Heart right ventricle (tissue), 16 donors: ENCODE results near the gene OGFOD2. TPM values are rescaled to one million over a fixed set of nuclear protein-coding genes. Genes with fewer than 3 reads are reported as not detected.

Source experiments
- ATAC-seq, 8 donors: fragments of 200-7000 bp; cut with Tn5 transposase; one replicate each; pipeline ENCODE4 v1.9.1; 2020; ENCODE audit warnings: mild to moderate bottlenecking in 8 of 8, moderate library complexity in 8 of 8, moderate number of reproducible peaks in 1 of 8
- DNase-seq, 2 donors: peaks; one replicate each; pipeline ENCODE4 v3.0.0-alpha.2; 2020
- H3K27ac ChIP-seq, 10 donors: fragments of 200-600 bp; sonication (generic) in 2 of 10; one replicate each; pipeline versions ENCODE4 v1.5.0 to v1.8.0; 2020 to 2022; ENCODE audit warnings: mild to moderate bottlenecking in 3 of 10
- H3K27me3 ChIP-seq, 7 donors: fragments of 200-600 bp; one replicate each; pipeline ENCODE4 v1.8.0; 2021 to 2022; ENCODE audit warnings: mild to moderate bottlenecking in 2 of 7
- H3K36me3 ChIP-seq, 9 donors: fragments of 200-600 bp; sonication (generic) in 1 of 9; one replicate each; pipeline versions ENCODE4 v1.5.0 to v1.8.0; 2020 to 2022; ENCODE audit warnings: mild to moderate bottlenecking in 2 of 9
- H3K4me1 ChIP-seq, 9 donors: fragments of 200-600 bp; sonication (generic) in 1 of 9; one replicate each; pipeline versions ENCODE4 v1.5.0 to v1.8.0; 2020 to 2022; ENCODE audit warnings: mild to moderate bottlenecking in 4 of 9
- H3K4me3 ChIP-seq, 10 donors: fragments of 200-600 bp; sonication (generic) in 2 of 10; one replicate each; pipeline versions ENCODE4 v1.5.0 to v1.8.0; 2020 to 2022; ENCODE audit warnings: mild to moderate bottlenecking in 7 of 10, moderate library complexity in 2 of 10
- H3K9me3 ChIP-seq, 11 donors: fragments of 200-600 bp in 10 of 11; sonication (generic) in 2 of 11; one replicate each; pipeline versions ENCODE4 v1.5.0 to v1.8.0; 2013 to 2022; ENCODE audit warnings: mild to moderate bottlenecking in 2 of 11, control low read depth in 1 of 11, moderate library complexity in 1 of 11
- WGBS, 2 donors: extraction: QIAGEN DNeasy Blood & Tissue Kit; methylation state at CpG; one replicate each; pipeline ENCODE4 v1.1.7; 2013; ENCODE audit warnings: inconsistent platforms in 1 of 2; 5-methylcytosine and 5-hydroxymethylcytosine counted together
- intact Hi-C, 10 donors: fragments of 100-400 bp; cut with DNase I; formaldehyde crosslinking; loops; one replicate each; pipeline versions ENCODE4 v1.11.1 to v1.14.2; 2022
- polyA plus RNA-seq, 2 donors: library from polyadenylated mRNA; stranded (reverse); fragments of 200-250 nt; gene quantifications; one replicate each; pipeline ENCODE4 v1.2.3, GENCODE V29; 2013
- total RNA-seq, 10 donors: library from RNA; stranded (reverse); fragmentation: NEBNext Ultra II Directional in 3 of 10; extraction: Animal tissue kit (Norgen Biotek cat#: 25700) in 3 of 10; gene quantifications; one replicate each; pipeline versions ENCODE4 v1.2.1 to v1.2.4, GENCODE V29; 2021 to 2023
- TF ChIP-seq, protein P1 (sequence below), 9 donors: fragments of 200-600 bp; sonication (generic) in 2 of 9; IDR thresholded peaks; one replicate each; pipeline versions ENCODE4 v1.5.0 to v1.8.0; 2021 to 2022; ENCODE audit warnings: antibody characterized with exemption in 9 of 9, mild to moderate bottlenecking in 5 of 9, moderate library complexity in 1 of 9
- donor health status: Arrhythmogenic right ventricular cardiomyopathy.
- donor health status: ischemic (EF 13 %, LVEDD 7.1; RV severe dilation, severe dysfunction).
- donor health status: healthy with polysubstance abuse.
- donor health status: DM: no; HTN: yes; CAD: no.
- donor health status: DM: no; HTN: no; CAD: no.
- donor health status: ischemic (EF 25% LVEDD 6.9; RV normal size, moderate dysfunction).
- donor health status: ischemic (EF 25% LVEDD 5.7; RV mildly dilated, moderate dysfunction).
- donor health status: healthy.
- donor health status: DM: yes; HTN: yes; CAD: no.
- donor health status: Ischemic cardiomyopathy.
- donor health status: ischemic (EF 35%, LVEDD 5.7; RV mildly dilated, moderate dysfunction).
- donor health status: nonischemic (EF 11% LVEDD 7.7; RV severe dilation, severe dysfunction).
- donor health status: DM: yes; HTN: yes; CAD: no.
- donor health status: PGD.
- donor health status: ischemic (EF 29% LVEDD 5.4; RV normal size, mild dysfunction).
- donor health status: nonischemic (EF 23%, LVEDD 6.1; RV moderate dilation, normal function).

Gene OGFOD2
- total and polyA plus RNA-seq, 12 donors: 10.6 to 17.1 (median 12.0) TPM

DNA sequence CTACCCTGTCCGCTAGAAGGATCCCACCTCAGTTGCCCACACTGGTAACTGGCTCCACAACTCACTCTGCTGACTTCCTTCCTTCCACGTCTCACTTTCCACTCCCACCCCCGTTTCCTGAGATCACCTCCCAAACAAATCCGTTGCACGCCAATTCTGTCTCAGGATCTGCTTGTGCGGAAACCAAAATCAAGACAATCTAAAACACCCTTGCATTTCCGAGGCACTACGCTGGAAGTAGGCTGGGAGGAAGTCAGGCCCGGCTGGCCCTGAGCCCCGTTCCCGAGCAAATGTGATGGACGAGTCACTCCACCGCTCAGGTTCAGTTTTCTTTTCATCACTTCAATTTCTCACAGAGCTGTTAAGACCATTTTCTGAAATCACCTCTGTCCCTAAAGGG is 31.8 kb upstream of the OGFOD2 start:
- TF ChIP-seq, protein P1, sequence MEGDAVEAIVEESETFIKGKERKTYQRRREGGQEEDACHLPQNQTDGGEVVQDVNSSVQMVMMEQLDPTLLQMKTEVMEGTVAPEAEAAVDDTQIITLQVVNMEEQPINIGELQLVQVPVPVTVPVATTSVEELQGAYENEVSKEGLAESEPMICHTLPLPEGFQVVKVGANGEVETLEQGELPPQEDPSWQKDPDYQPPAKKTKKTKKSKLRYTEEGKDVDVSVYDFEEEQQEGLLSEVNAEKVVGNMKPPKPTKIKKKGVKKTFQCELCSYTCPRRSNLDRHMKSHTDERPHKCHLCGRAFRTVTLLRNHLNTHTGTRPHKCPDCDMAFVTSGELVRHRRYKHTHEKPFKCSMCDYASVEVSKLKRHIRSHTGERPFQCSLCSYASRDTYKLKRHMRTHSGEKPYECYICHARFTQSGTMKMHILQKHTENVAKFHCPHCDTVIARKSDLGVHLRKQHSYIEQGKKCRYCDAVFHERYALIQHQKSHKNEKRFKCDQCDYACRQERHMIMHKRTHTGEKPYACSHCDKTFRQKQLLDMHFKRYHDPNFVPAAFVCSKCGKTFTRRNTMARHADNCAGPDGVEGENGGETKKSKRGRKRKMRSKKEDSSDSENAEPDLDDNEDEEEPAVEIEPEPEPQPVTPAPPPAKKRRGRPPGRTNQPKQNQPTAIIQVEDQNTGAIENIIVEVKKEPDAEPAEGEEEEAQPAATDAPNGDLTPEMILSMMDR (IDR thresholded peaks at IDR 0.05): no peak
- Histone ChIP-seq H3K9me3 (no peaks in the 10 kb centered on the region), H3K27me3 (no peaks in the 10 kb centered on the region), H3K4me3 (peak overlapping the region in 5 of 10 donors; percentile 6 to 27 (median 13)), H3K36me3 (peaks cover 0 to 34% (median 0%) of the 10 kb centered on the region in 9 donors), H3K27ac (peak overlapping the region; percentile 28 to 91 (median 76)), H3K4me1 (peaks cover 7 to 64% (median 50%) of the 10 kb centered on the region in 9 donors)
- DNase-seq: peak in 1 of 2 donors; percentile 68
- intact Hi-C loops: no loop called here
- 54 to 64% methylated on average over 13 of the region's 13 CpGs for WGBS, 2 donors
- peak in 7 of 8 donors; percentile 14 to 78 (median 60) for ATAC-seq

DNA sequence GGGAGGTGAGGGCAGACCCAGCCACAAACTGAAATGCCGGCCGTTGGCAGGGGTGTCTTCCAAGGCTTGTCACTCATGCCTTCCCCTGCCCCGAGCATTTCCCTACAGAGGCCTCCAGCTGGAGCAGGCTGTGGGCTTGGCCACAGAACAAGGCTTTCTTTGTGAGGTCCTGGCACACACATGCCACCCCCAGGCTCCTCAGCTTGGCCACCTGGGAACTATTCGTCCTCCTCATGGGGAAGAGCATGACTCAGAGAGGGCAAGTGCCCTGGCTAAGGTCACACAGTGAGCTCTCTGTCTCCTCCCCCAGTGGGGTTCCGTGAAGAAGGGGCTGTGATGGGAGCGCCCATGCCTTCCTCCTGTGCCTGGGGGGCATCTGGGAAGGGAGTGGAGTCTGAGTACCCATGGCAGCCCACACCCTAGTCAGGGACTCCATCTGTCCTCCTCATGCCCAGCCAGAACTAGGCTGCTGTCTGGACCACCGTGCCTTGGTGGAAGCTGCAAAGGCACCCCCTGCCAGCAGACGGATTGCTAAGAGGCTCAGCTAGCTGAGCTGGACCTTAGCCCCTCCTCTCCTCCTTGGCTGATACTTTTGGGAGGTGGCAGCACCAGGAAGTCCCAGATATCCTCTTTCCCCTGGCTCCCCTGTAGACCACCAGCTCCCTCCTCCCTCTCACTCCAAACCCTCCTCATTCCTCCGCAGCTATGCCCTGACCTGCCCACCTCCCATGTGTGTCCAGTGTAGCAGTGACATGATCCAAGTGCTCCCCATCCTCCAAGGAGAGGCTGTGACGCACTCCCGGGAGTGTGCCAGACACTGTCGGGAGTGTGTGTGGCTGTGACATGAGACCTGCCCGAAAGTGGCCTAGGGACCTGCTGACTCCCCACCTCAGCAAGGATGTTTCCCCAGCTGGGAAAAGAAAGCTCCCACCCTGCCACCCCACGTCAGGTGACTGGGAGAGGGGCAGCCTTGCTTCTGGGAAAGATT is 30.1 kb upstream of the OGFOD2 start:
- DNase-seq (no peak), ATAC-seq (no peak)
- peaks cover 7 to 64% (median 50%) of the 10 kb centered on the region in 9 donors for H3K4me1 ChIP-seq

DNA sequence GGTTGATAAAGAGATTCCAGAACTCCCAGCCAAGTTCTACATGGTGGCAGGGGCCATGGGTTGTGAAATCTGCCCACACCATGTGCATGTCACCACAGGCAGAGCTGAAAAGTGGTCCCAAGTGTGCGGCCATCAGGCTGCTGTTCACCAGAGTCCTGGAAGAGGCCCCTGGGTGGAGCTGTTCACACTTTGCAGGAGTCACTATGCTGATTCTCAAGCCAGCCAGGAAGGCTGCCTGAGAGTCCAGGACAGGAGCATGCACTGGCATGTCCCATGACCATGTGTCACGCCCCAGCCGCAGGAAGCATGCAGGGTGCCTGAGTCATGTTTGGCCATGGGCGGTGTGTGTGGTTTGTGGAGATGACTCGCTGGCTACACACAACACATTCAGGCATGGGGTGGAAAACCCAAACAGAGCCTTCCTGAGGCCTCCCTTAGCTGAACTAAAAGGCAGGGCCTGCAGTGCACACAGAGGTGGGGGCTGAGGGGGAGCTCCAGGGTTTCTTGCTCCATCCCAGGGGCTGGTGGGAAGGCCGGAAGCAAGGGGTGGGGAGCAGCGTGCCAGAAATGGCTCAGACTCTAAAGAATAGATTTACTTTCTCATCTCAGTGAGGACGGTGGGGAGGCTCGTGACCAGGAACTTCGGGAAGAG is 28.2 kb upstream of the OGFOD2 start:
- Histone ChIP-seq H3K27me3 (no peaks in the 10 kb centered on the region), H3K27ac (peak overlapping the region in 9 of 10 donors; percentile 56 to 85 (median 69)), H3K9me3 (no peaks in the 10 kb centered on the region), H3K4me3 (no peak overlapping the region), H3K4me1 (peaks cover 7 to 63% (median 50%) of the 10 kb centered on the region in 9 donors), H3K36me3 (peaks cover 0 to 21% (median 0%) of the 10 kb centered on the region in 9 donors)
- ATAC-seq (peak; percentile 45 to 83 (median 75)), DNase-seq (peak; percentile 55 to 73)
- TF ChIP-seq, protein P1 (IDR thresholded peaks at IDR 0.05): peak in 5 of 9 donors; percentile 17 to 43 (median 28)
- WGBS, 2 donors: 57 to 61% methylated on average over 10 of the region's 10 CpGs
- intact Hi-C loops: loop anchor here in 2 of 10 donors (5.0 kb wide), 2 partner anchors 150 to 155 kb away; no protein-coding TSS in a partner anchor

More for the DNA sequence above, 30.1 kb upstream of the OGFOD2 start:
- H3K27ac ChIP-seq: peak overlapping the region in 6 of 10 donors; percentile 28 to 91 (median 83)
- intact Hi-C loops: loop anchor here in 2 of 10 donors (5.0 kb wide), 2 partner anchors 148 to 153 kb away; no protein-coding TSS in a partner anchor
- TF ChIP-seq, protein P1 (IDR thresholded peaks at IDR 0.05): no peak
- H3K27me3 ChIP-seq: no peaks in the 10 kb centered on the region
- no peak overlapping the region for H3K4me3 ChIP-seq
- WGBS, 2 donors: 68 to 76% methylated on average over 14 of the region's 14 CpGs
- no peaks in the 10 kb centered on the region for H3K9me3 ChIP-seq
- peaks cover 0 to 28% (median 0%) of the 10 kb centered on the region in 9 donors for H3K36me3 ChIP-seq

DNA sequence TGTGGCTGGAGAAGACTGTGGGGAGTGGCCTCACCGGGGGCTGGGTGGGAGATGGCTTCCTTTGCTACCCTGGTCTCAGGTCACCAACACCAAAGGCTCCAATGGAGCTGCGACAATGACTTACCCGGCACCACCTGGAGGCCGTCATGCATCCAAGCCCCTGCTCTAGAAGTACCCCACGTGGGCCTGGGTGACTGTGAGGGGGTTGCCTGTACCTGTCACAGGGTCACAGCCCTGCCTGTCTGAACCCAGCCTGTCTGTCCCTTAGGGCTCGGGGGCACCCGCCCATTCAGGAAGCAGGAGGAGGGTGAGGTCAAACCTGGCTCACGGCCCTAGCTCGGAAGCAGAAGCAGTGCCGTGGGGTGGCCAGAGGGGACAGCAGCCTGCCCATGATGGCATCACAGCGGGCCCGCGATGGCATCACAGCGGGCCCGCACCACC is 27.7 kb upstream of the OGFOD2 start:
- H3K4me1 ChIP-seq: peaks cover 7 to 66% (median 46%) of the 10 kb centered on the region in 9 donors
- H3K4me3 ChIP-seq: no peak overlapping the region
- ATAC-seq: peak in 7 of 8 donors; percentile 24 to 53 (median 45)

More for the DNA sequence above, 27.7 kb upstream of the OGFOD2 start:
- 65 to 67% methylated on average over 14 to 15 of the region's 15 CpGs for WGBS, 2 donors
- no peaks in the 10 kb centered on the region for H3K9me3 ChIP-seq
- intact Hi-C loops: loop anchor here in 2 of 10 donors (5.0 kb wide), 2 partner anchors 150 to 155 kb away; no protein-coding TSS in a partner anchor
- TF ChIP-seq, protein P1 (IDR thresholded peaks at IDR 0.05): peak in 4 of 9 donors; percentile 13 to 28 (median 18)
- peaks cover 0 to 21% (median 0%) of the 10 kb centered on the region in 9 donors for H3K36me3 ChIP-seq
- H3K27me3 ChIP-seq: no peaks in the 10 kb centered on the region
- H3K27ac ChIP-seq: peak overlapping the region in 9 of 10 donors; percentile 56 to 85 (median 69)
- peak; percentile 46 to 51 for DNase-seq
